ENCODE data around the gene GLP1R.

GLP1R gene

DNA sequence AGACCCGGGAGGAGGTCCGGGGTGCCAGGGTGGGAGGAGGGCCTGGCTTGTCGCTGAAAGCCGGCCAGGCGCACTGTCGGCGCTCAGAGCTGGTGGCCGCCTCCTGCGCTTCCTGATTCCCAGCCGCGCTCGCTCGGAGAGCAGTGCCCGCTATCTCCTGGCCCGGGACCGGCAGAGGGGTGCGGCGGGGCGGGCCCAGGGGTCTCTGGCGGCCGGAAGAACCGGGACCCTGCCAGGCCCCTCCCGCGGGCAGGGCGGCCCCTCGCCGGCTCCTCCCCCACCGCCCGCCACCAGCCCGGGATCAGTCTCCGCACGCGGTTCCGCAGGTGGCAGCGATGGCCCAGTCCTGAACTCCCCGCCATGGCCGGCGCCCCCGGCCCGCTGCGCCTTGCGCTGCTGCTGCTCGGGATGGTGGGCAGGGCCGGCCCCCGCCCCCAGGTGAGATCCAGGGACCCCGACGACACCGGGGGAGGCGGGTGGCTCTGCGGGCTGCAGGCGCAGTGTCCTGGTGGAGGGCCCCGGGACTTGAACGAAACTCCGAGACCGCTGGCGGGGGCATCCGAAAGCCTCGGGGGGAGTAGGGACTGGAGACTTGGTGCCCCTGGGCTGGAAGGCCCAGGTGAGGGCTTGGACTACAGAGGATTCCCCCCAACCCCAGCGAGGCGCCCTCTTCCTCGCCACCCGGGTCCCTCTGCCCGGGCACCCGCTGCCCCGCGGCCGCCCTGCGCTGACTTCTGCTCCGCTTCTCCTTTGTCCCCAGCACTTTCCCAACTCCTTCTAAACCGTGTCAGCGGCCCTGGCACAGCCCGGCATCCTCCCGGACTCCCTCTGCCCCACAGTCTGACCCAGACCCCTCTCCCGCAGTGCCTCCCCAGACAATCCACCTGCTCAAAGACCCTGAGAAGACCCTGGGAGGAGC, at the start of gene GLP1R:
Gene GLP1R (plus strand): TSS at position 301 of the 919 bp plus-strand sequence. CDS start 60 bp downstream, at position 361.
- no peak for DNase-seq

DNA sequence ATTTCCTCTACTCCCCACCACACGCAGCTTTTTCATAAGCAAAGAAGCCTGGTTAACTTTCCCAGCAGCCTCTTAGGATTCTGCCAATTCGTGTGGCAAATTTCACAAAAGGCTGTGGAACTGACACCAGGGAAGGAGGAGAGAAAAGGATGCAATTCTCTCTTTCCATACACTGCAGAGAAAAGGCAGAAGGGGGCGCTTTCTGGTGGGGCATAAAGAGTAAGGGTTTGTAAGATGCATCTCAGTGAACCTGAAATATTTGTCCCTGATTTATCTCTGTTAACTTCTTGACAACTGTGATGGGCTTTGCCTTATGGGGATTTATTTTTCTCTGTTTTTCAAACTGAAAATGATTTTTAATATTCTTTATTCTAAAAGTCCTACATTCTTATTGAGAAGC, 45.5 kb upstream of the GLP1R start:
- DNase-seq, result no peak

DNA sequence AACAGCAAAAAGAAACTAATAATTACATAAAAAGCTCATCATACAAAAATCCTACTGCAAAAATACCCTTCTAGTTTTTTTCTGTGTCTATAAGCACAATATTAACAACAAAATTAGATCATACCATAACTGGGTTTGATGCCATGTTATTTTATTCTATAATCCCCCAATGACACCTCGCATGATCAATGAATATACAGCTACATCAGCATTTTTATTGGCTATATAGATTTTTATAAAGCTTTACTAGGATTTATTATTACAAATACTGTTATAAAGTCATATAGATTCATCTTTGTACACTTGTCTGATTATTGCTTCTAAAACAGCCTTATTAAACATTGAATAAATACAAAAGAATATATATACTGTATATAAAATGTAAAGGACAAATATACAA, 45.1 kb upstream of the GLP1R start:
- DNase-seq, result no peak

DNA sequence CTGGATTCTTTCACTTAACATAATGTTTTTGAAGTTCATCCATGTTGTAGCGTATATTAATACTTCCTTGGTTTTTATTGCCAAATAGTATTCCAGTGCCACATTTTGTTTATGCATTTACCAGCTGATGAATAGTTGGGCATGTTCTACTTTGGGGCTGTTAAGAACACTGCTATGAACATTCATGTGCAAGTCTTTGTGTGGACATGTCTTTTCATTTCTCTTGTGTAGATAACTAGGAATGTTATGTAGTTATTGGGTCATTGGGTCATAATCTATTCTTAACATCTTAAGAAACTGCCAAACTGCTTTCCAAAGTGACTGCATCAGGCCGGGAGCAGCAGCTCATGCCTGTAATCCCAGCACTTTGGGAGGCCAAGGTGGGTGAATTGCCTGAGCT, 43.8 kb upstream of the GLP1R start:
- no peak for DNase-seq

DNA sequence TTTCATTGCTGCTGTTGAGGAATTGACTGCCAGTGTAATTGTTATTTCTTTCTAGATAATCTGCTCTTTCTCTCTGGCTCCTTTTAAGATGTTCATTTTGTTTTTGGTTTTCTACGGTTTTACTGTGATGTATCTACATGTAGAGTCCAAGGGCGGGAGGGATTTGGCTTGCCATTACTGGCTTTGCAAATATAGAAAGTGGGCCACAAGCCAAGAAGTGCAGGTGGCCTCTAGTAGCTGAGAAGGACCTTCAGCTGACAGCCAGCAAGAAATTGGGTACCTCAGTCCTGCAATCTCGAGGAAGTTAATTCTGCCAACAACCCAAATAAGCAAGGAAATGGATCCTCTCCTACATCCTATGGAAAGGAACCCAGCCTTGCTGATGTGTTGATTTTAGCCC, 42.8 kb upstream of the GLP1R start:
- DNase-seq, result no peak

DNA sequence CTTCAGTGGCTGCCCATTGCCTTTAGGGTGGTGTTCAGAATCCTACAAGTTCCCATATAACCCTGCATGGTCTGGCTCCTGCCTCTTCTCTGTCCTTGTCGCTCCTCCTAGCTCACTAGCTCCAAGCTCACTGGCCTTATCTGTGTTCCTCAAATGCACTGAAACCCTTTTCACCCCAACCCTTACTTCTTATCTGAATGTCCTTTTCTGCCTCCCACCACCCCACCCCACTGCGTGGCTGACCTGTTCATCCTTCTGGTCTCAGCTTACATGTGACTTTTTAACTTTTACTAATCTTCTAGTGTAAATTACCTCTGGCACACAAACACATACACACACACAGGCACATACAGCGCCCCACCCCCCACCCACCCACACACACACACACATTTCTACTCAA, 41.0 kb upstream of the GLP1R start:
- no peak for DNase-seq

DNA sequence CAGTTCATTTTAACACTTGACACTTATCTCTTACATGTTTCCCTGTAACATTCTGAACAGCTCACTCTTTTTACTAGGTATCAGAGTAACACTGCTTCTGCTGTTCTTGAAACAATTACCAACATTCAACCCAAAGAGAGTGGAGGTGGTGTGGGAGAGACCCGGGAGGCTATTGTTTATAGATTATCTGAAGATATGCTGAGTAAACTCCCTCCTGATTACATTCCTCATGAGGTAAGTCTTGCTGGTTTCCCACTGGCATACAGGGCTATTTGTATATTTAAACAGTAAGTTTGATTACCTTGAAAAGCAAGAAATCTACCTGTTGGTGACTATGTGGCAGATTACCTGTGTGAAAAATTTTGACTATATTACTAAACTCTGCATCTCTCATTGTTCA, 39.8 kb upstream of the GLP1R start:
- no peak for DNase-seq

DNA sequence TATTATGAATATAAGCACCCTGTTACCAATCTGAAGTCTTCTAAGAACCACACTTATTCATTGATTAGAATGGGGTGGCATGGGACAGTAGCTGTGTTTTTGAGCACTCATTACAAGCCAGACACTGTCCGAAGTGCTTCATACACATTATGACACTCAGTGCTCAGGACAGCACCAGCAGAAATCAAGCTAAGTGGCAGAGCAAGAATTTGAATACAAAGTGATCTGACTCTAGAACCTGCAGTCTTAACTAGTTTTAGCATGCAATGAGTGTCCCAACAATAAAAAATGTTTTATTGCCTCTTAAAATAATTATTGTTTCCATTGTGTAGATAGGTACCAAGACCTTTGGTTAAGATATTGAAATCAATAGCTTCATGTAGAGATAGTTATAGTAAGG, 39.1 kb upstream of the GLP1R start:
- DNase-seq, result no peak

DNA sequence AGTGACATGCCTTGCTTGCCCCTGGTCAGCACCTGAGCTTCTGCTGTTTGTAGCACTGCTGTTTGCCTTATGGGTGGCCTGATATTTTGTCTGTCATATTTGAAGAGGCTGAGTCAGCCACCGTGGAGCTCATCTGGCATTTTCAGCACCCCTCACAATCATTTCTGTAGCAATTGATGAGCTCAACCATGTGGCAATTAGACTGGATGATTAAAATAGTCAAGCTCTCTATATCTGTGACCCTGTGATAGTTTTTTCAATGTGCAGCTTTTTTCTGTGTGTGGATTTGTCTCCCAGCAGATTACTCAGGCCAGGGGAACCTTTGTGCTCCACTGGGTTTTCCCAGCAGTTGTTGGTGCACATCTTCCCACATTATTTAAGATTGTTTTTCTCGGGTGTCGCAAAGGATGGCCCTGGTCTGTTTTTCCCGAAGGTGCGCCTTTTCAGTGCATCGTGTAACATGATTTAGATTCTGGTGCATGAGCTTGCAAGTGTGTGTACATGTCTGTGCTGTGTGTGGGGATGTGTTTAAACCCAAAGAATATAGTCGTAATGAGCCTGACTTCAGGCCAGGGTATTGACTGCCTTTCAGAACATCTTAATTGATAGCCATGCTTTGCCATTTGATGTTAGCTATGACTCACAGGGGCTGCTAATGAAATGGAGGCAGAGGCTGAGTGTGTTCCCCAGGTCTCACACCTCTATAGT, 31.6 kb upstream of the GLP1R start:
- no peak for DNase-seq

DNA sequence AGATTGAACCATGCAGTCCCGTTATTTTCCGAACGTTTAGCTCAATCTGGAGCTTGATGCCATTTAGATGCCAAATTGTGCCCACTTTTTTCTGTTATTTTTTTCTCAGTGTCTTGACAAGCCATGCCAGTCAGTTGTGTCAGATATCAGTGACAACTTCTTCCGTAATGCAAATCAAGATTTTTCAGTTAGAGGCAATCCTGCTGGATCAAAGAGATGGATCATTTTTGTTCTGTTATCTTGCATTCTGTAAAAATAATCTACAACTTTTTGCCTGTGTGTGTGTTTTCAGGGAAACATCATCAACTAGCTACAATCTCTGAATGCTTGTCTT, 31.1 kb upstream of the GLP1R start:
- no peak for DNase-seq

DNA sequence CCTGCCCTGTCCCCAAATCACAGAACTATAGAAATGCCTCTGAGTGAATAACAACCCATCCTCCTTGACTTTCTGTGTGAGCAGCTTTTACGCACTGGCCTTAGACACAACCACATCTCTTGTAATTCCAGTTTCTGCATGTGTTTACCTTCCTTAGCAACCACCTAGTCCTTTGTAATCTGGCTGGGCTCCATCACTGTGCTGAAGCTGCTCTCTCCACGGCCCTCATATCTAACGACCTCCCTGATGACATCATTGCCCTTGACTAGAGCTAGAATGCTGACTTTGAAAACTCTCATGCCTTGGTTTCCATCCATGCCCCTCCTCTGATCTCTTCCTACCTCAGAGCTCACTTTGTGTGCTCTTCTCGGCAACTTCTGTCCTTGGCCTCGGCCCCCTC, 30.5 kb upstream of the GLP1R start:
- no peak for DNase-seq

DNA sequence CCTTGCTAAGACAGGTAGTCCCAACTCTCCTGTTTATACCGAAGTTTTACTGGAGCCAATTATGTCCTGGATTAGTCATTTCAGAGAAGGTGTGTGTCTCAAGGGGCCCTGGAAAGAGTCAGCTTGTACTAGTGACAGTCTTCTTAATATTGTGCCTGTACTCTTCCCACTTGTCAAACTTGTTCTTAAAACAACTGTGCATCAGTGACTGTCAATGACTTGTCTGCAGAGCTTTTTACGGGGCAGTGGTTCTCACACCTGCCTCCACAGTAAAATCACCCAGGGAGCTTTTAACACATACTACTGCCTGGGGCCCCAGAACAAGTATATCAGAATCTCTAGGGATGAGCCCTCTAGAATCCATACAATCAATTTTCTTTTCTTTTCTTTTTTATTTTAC, 28.4 kb upstream of the GLP1R start:
- DNase-seq, result no peak

DNA sequence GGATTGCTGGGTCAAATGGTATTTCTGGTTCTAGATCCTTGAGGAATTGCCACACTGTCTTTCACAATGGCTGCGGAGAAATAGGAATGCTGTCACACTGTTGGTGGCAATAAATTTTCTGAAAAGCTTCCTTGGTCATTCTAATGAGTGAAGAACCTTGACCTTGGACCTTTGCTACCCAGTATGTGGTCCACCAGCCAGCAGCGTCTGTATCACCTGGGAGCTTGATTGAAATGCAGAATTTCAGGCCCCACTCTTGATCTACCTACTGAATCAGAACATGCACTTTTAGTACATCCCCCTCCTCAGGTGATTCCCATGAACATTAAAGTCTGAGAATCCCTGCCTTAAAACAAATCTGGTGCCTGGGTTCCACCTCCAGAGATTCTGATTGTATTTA, 27.5 kb upstream of the GLP1R start:
- DNase-seq, result no peak

DNA sequence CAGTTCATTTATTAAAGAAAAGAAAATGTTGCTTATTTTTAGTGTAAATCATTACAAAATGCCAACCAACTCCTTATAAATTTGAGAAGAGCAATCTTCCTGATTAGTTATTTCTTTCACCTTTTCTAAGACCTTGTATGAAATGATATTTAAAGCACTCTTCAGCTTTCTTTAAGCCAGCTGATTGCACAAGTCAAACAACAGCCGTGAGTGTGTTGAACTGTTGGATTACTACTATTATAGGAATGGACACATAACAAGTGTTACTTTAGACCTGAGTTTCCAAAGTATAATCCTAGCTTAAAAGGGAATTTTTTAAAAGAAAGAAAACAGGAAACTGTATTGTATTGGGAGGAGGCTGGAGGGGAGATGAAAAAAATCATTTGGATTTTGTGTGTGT, 26.8 kb upstream of the GLP1R start:
- no peak for DNase-seq

DNA sequence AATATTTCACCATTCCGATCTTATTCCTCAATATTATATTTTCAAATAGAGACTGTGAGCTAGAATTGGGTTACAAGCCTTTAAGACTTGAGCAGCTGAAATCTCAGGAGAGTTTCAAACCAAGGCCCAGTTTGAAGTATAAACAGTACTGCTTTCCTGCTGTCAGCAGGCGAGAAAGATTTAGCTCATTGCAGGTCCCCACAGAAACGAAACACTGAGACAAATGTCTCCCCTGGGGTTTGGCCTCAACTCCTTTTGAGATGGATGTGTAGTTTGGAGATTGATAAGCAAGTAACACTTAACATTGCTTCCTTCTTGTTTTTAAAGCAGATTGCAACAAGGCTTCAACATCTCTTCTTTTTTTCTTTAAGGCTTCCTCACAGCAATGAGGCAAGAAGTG, 22.4 kb upstream of the GLP1R start:
- DNase-seq, result no peak

DNA sequence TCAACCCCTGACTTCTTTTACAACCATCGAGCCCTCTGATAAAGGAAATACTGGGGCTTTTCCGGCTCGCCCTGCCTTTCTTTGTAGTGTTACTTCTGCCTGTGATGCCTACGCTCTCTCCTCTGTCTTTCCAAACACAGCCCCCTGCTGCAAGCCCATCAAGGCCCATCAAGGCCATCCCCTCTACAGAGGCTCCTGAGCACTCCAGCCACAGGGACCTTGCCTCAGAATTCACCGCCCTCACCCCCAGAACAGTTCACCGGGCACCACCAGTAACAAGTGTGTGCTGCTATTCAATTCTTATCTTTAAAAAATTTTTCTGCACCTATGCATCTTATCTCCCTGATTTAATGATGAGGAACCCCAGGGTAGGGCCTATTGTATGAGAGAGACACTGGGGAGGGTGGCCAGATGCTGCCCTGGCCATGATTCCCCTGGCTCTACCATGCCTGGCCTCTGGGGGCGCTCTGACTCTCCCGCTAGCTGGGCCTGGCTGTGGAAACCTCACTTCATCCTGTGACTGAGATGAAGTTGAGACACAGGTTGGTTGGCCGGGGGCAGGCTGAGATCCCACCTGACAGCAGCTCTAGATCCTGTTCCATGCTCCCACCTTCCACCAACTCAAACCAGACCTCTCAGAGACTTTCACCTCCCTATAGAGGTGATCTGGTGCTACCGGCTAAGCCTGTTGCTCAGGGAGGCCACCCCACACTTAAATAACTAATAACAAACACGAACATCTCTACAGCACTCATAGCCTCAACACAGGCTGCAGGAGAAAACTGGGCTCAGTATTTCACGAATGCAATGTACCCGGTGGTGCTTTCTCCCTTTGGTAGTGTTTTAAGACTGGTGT, 19.2 kb upstream of the GLP1R start:
- peak in 3 of 6 experiments; percentile 1 to 20 (median 11) for DNase-seq

DNA sequence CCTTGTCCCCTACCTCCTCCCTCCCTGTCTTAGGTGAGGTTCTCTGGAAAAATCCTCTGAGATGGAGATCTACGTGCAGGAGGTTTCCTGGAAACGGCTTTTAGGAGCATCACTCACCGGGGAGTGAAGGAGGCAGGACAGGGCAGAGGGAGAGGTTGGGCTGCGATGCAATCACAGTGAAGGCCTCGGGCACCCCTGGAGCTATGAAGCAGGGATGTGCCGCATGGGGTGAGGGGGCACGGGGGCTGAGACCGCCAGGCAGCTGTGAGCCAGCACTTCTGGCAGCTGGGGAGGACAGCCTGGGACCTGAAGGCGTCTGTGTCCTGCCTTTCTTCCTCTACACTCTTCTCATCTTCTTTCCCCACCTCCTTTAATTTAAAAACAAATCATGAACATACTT, 12.9 kb upstream of the GLP1R start:
- no peak for DNase-seq

DNA sequence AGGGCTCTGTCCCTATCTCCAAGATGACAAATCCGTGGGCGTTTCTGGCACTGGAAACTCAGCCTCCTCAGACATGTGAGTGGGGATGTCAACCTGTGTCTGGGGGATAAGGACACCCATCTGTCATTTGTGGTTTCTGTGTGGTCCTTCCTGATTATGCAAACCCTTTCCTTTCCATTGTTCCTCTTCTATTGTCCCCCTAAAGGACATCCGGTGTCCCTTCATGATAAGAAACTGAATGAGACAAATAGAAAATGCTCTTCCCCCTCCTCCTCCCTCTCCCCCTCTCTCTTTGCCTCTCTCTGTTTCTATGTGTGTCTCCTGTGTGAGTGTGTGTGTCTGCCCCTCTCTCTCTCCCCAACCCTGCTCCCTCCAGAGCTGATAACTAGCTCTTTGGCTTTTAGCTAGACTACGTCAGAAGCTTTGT, 11.5 kb upstream of the GLP1R start:
- DNase-seq, result no peak

DNA sequence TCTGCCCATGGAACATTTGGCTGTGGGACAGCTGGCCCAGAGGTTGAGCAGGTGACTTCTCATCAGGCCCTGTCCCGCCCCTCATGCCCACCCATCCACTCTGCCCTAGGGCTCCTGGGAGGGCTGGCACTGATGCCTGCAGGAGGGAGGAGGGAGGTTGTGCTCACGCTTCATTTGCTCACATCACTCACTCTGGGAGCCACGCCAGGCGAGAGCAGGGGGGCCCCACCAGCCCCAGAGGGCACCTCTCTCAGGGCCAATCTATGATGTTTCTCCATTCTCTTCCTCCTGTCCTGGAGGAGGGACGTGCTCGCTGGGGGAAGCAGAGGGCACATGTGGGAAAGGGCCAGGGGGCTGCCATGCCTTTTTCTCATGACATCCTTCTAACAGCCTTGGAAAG, 10.9 kb upstream of the GLP1R start:
- DNase-seq, result no peak

DNA sequence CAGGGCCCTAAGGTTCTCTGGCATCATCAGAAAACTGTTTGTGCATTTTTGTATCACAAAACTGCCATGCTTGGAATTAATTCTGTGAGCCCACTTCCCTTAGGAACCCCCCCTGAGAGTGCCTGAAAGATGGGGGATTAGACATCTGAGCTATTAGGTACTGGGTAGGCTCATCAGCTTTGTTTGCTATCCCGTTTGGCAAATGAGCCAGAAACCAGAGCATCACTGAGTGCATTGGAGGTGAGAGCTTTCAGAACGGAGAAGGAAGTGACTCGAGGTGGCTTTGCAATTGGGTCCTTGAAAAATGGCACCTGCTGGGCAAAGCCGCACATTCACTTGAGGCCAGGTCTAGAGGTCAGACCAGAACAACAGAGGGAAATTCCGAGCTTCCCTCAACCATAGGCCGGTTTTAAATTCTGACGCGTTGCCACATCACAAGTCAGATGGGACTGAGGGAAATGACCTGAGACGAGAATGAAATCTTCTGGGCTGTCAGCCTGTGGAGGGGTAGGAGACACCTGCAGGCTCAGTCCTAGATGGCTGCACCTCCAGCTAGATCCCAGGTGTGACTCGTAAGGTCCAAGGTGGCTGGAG, 8.4 kb upstream of the GLP1R start:
- DNase-seq, result no peak

DNA sequence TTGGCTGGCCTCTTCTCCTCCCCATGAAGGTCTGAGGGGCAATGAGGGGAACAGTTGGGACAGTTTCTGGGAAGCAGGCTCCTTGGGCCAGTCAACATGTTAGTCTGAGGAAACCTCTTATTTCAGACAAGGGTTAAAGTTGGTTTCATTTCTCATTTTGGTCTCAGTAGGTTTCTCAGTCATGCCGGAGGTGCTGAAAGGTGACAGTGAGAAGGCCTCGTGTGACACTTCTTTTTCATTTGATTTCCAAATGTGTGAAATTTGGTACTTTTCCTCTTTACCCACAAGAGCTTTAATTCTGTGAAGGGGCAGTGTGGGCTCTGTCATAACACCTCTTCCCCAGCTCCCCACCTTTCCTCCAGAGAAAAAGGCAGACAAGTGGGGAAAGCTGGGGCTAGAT, 7.5 kb upstream of the GLP1R start:
- no peak for DNase-seq

DNA sequence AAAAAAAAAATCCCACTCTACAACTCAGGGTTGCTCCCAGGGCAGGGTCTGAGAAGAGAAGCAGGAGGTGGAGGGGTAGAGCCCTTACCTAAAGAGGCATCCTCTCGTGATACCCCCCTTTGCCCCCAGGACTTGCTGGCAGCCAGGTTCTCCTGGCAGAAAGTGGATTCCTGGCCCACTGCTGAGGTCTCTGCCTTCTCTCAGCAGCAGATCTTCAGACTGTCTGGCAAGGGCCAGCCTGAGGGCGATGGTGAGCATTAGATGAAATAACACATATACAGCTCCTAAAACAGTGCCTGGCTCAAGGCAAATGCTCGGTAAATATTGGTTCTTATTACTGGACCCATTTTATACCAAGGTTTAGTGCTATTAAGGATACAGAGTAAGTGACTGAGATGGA, 4.8 kb upstream of the GLP1R start:
- no peak for DNase-seq

DNA sequence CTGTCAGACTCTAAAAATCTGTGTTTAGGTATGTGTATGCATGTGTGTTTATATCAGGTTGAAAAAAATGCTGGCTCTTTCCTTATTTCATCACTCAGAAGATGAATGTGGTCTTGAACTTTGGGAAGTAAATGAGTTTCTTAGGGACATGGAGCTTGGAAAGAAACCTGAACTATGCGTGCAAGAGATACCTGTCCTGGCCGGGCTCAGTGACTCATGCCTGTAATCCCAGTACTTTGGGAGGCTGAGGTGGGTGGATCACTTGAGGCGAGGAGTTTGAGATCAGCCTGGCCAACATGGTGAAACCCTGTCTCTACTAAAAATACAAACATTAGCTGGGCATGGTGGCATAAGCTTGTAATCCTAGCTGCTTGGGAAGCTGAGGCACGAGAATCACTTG, 4.4 kb upstream of the GLP1R start:
- DNase-seq, result no peak
